K562 (cell line): ENCODE results near the gene BMAL1.

Experiments used
- HNRNPH1 ChIP-seq: fragments of 200-400 bp; formaldehyde crosslinking; optimal IDR thresholded peaks from 2 replicates; pipeline ENCODE3; 2017; ENCODE audit warnings: low read depth, mild to moderate bottlenecking, low read length, moderate library complexity
- MXI1 ChIP-seq: IDR thresholded peaks from 2 replicates; pipeline ENCODE4 v1.6.1; 2011; ENCODE audit warnings: low read depth, mild to moderate bottlenecking, improper control_type of control experiment, low read length
- POLR2A ChIP-seq: fragments of 450-650 bp; conservative IDR thresholded peaks from 2 replicates; pipeline ENCODE4 v1.6.1; 2016
- SMAD3 ChIP-seq: fragments of 450-650 bp; formaldehyde crosslinking; conservative IDR thresholded peaks from 2 replicates; pipeline ENCODE4 v1.4.0; 2020; ENCODE audit warnings: mild to moderate bottlenecking
- STAG1 ChIP-seq: sonication (generic); formaldehyde crosslinking; IDR thresholded peaks from 2 replicates; pipeline ENCODE4 v1.5.0; 2020; ENCODE audit warnings: missing genetic modification reagents, borderline replicate concordance
- ZBTB8A ChIP-seq: fragments of 450-650 bp; IDR thresholded peaks from 2 replicates; pipeline ENCODE4 v1.6.1; 2018; ENCODE audit warnings: mild to moderate bottlenecking, moderate library complexity; ENCODE audit not compliant: partially characterized antibody
- ZKSCAN3 ChIP-seq: fragments of 250-450 bp; sonication (Bioruptor Pico); IDR thresholded peaks from 2 replicates; pipeline ENCODE4 v1.4.0; 2020
- ZNF274 ChIP-seq: IDR thresholded peaks from 2 replicates; pipeline ENCODE4 v1.6.1; 2011; ENCODE audit warnings: low read depth, mild to moderate bottlenecking, low read length, moderate library complexity, borderline replicate concordance
- TF ChIP-seq, protein P1 (sequence below): fragments of 250-450 bp; sonication (Bioruptor Pico); IDR thresholded peaks from 2 replicates; pipeline ENCODE4 v1.4.0; 2020; ENCODE audit warnings: mild to moderate bottlenecking, moderate library complexity
- TF ChIP-seq, protein P2 (sequence below): sonication (generic); formaldehyde crosslinking; IDR thresholded peaks from 2 replicates; pipeline ENCODE4 v1.8.1; 2022; ENCODE audit warnings: missing genetic modification reagents
- TF ChIP-seq, protein P3 (sequence below): sonication (generic); formaldehyde crosslinking; IDR thresholded peaks from 2 replicates; pipeline ENCODE4 v1.8.0; 2022; ENCODE audit warnings: mild to moderate bottlenecking, missing genetic modification reagents
- TF ChIP-seq, protein P4 (sequence below): fragments of 450-650 bp; IDR thresholded peaks from 2 replicates; pipeline ENCODE4 v1.6.1; 2016; ENCODE audit warnings: low read depth, mild to moderate bottlenecking, moderate library complexity
- TF ChIP-seq, protein P5 (sequence below): fragments of 250-450 bp; sonication (Bioruptor Pico); IDR thresholded peaks from 2 replicates; pipeline ENCODE4 v1.5.0; 2021
- TF ChIP-seq, protein P6 (sequence below), 3 experiments: IDR thresholded peaks in 2 of 3; conservative IDR thresholded peaks in 1 of 3; 2 replicates each; pipeline ENCODE4 v1.5.1; 2011 to 2012; ENCODE audit warnings: low read length in 3 of 3, mild to moderate bottlenecking in 3 of 3, control low read depth in 2 of 3, improper control_type of control experiment in 1 of 3, inconsistent platforms in 1 of 3, low read depth in 1 of 3, mixed read lengths in 1 of 3, moderate library complexity in 1 of 3; ENCODE audit not compliant: insufficient read depth in 2 of 3

GRCh38 chr11:13384908-13385640 is 107.5 kb downstream of the BMAL1 start:
- TF ChIP-seq STAG1 (CRISPR knock-in tag) = no peak
- TF ChIP-seq HNRNPH1 = no peak
- no peak for TF ChIP-seq MXI1
- no peak for TF ChIP-seq ZBTB8A
- TF ChIP-seq, protein P1, sequence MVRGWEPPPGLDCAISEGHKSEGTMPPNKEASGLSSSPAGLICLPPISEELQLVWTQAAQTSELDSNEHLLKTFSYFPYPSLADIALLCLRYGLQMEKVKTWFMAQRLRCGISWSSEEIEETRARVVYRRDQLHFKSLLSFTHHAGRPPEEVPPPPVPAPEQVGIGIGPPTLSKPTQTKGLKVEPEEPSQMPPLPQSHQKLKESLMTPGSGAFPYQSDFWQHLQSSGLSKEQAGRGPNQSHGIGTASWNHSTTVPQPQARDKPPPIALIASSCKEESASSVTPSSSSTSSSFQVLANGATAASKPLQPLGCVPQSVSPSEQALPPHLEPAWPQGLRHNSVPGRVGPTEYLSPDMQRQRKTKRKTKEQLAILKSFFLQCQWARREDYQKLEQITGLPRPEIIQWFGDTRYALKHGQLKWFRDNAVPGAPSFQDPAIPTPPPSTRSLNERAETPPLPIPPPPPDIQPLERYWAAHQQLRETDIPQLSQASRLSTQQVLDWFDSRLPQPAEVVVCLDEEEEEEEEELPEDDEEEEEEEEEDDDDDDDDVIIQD (CRISPR knock-in tag) = no peak
- TF ChIP-seq ZNF274 = no peak
- TF ChIP-seq, protein P2, sequence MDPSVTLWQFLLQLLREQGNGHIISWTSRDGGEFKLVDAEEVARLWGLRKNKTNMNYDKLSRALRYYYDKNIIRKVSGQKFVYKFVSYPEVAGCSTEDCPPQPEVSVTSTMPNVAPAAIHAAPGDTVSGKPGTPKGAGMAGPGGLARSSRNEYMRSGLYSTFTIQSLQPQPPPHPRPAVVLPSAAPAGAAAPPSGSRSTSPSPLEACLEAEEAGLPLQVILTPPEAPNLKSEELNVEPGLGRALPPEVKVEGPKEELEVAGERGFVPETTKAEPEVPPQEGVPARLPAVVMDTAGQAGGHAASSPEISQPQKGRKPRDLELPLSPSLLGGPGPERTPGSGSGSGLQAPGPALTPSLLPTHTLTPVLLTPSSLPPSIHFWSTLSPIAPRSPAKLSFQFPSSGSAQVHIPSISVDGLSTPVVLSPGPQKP (CRISPR knock-in tag) = no peak
- TF ChIP-seq, protein P3, sequence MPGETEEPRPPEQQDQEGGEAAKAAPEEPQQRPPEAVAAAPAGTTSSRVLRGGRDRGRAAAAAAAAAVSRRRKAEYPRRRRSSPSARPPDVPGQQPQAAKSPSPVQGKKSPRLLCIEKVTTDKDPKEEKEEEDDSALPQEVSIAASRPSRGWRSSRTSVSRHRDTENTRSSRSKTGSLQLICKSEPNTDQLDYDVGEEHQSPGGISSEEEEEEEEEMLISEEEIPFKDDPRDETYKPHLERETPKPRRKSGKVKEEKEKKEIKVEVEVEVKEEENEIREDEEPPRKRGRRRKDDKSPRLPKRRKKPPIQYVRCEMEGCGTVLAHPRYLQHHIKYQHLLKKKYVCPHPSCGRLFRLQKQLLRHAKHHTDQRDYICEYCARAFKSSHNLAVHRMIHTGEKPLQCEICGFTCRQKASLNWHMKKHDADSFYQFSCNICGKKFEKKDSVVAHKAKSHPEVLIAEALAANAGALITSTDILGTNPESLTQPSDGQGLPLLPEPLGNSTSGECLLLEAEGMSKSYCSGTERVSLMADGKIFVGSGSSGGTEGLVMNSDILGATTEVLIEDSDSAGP (CRISPR knock-in tag) = no peak
- TF ChIP-seq, protein P4, sequence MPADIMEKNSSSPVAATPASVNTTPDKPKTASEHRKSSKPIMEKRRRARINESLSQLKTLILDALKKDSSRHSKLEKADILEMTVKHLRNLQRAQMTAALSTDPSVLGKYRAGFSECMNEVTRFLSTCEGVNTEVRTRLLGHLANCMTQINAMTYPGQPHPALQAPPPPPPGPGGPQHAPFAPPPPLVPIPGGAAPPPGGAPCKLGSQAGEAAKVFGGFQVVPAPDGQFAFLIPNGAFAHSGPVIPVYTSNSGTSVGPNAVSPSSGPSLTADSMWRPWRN = no peak
- TF ChIP-seq SMAD3 = no peak
- TF ChIP-seq, protein P5, sequence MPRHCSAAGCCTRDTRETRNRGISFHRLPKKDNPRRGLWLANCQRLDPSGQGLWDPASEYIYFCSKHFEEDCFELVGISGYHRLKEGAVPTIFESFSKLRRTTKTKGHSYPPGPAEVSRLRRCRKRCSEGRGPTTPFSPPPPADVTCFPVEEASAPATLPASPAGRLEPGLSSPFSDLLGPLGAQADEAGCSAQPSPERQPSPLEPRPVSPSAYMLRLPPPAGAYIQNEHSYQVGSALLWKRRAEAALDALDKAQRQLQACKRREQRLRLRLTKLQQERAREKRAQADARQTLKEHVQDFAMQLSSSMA (CRISPR knock-in tag) = no peak
- TF ChIP-seq POLR2A = no peak
- TF ChIP-seq ZKSCAN3 (CRISPR knock-in tag) = no peak
- TF ChIP-seq, protein P6, sequence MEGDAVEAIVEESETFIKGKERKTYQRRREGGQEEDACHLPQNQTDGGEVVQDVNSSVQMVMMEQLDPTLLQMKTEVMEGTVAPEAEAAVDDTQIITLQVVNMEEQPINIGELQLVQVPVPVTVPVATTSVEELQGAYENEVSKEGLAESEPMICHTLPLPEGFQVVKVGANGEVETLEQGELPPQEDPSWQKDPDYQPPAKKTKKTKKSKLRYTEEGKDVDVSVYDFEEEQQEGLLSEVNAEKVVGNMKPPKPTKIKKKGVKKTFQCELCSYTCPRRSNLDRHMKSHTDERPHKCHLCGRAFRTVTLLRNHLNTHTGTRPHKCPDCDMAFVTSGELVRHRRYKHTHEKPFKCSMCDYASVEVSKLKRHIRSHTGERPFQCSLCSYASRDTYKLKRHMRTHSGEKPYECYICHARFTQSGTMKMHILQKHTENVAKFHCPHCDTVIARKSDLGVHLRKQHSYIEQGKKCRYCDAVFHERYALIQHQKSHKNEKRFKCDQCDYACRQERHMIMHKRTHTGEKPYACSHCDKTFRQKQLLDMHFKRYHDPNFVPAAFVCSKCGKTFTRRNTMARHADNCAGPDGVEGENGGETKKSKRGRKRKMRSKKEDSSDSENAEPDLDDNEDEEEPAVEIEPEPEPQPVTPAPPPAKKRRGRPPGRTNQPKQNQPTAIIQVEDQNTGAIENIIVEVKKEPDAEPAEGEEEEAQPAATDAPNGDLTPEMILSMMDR (IDR thresholded peaks at IDR 0.05 in 2 of 3, conservative IDR thresholded peaks at IDR 0.05 in 1 of 3; ENCODE audit: insufficient read depth in 2 of 3, low read depth in 1 of 3, low read length in 3 of 3) = peak; percentile 51 to 73 (median 69)
